Upper lobe of right lung (tissue), 1 donor: Measurements from ENCODE around the gene ALG5. TPM values are rescaled to one million over a fixed set of nuclear protein-coding genes. Genes with fewer than 3 reads are reported as not detected.

Experiments
- ATAC-seq: fragments of 200-7000 bp; cut with Tn5 transposase; one replicate; pipeline ENCODE4 v1.9.1; 2020; ENCODE audit warnings: mild to moderate bottlenecking, moderate library complexity
- DNase-seq: peaks from one replicate; pipeline ENCODE4 v3.0.0-alpha.2; 2020
- H3K27ac ChIP-seq: fragments of 200-600 bp; one replicate; pipeline ENCODE4 v1.8.0; 2022
- H3K27me3 ChIP-seq: fragments of 200-600 bp; one replicate; pipeline ENCODE4 v1.8.0; 2022; ENCODE audit warnings: mild to moderate bottlenecking
- H3K36me3 ChIP-seq: fragments of 200-600 bp; one replicate; pipeline ENCODE4 v1.8.0; 2022
- H3K4me1 ChIP-seq: fragments of 200-600 bp; one replicate; pipeline ENCODE4 v1.8.0; 2022
- H3K4me3 ChIP-seq: fragments of 200-600 bp; one replicate; pipeline ENCODE4 v1.8.0; 2022; ENCODE audit warnings: mild to moderate bottlenecking
- H3K9me3 ChIP-seq: fragments of 200-600 bp; one replicate; pipeline ENCODE4 v1.8.0; 2022
- intact Hi-C: fragments of 100-400 bp; cut with DNase I; formaldehyde crosslinking; loops from one replicate; pipeline ENCODE4 v1.11.0; 2022
- total RNA-seq: library from RNA; stranded (reverse); fragmentation: NEBNext Ultra II Directional; extraction: Animal tissue kit (Norgen Biotek cat#: 25700); gene quantifications from one replicate; pipeline ENCODE4 v1.2.1, GENCODE V29; 2021
- TF ChIP-seq, protein P1 (sequence below): fragments of 200-600 bp; IDR thresholded peaks from one replicate; pipeline ENCODE4 v1.8.0; 2022; ENCODE audit warnings: antibody characterized with exemption
- donor health status: DM: no; HTN: yes; CAD: no; lungs with severe emphysema.

Gene ALG5
- total RNA-seq, 1 donor from 2014 or later, result 27.2 TPM

DNA sequence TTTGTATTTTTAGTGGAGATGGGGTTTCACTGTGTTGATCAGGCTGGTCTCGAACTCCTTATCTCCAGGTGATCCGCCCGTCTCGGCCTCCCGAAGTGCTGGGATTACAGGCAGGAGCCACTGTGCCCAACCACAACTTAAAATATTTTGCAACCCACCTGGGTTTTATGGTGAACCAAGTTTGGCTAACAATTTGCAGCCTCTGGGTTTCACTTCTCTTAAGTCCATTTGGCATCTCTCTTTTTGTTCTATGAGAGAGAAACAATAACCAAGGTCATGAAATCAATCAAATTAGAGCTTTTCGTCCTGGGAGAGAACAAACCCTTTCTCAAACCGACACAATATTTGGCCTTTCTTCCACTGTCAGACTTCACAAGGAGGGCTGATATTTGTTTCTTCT lies 73.5 kb downstream of the ALG5 start:
- Histone ChIP-seq H3K27me3 (no peaks in the 10 kb centered on the region), H3K27ac (no peak overlapping the region), H3K9me3 (no peaks in the 10 kb centered on the region), H3K36me3 (no peaks in the 10 kb centered on the region), H3K4me1 (no peaks in the 10 kb centered on the region), H3K4me3 (no peak overlapping the region)
- DNase-seq, result no peak
- ATAC-seq, result no peak
- intact Hi-C loops, result no loop called here
- TF ChIP-seq, protein P1, sequence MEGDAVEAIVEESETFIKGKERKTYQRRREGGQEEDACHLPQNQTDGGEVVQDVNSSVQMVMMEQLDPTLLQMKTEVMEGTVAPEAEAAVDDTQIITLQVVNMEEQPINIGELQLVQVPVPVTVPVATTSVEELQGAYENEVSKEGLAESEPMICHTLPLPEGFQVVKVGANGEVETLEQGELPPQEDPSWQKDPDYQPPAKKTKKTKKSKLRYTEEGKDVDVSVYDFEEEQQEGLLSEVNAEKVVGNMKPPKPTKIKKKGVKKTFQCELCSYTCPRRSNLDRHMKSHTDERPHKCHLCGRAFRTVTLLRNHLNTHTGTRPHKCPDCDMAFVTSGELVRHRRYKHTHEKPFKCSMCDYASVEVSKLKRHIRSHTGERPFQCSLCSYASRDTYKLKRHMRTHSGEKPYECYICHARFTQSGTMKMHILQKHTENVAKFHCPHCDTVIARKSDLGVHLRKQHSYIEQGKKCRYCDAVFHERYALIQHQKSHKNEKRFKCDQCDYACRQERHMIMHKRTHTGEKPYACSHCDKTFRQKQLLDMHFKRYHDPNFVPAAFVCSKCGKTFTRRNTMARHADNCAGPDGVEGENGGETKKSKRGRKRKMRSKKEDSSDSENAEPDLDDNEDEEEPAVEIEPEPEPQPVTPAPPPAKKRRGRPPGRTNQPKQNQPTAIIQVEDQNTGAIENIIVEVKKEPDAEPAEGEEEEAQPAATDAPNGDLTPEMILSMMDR, result no peak

GRCh38 chr13:36924001-36924400 lies 75.1 kb downstream of the ALG5 start:
- Histone ChIP-seq H3K4me1 (no peaks in the 10 kb centered on the region), H3K9me3 (no peaks in the 10 kb centered on the region), H3K4me3 (no peak overlapping the region), H3K27ac (no peak overlapping the region), H3K36me3 (no peaks in the 10 kb centered on the region), H3K27me3 (no peaks in the 10 kb centered on the region)
- TF ChIP-seq, protein P1, result no peak
- intact Hi-C loops, result no loop called here
- ATAC-seq, result no peak
- no peak for DNase-seq

- intact Hi-C loops, result no loop called here
- H3K36me3 ChIP-seq, result no peaks in the 10 kb centered on the region
- TF ChIP-seq, protein P1, result no peak
- H3K27me3 ChIP-seq, result no peaks in the 10 kb centered on the region
- H3K4me1 ChIP-seq, result peaks cover 8% of the 10 kb centered on the region
- DNase-seq (no peak), ATAC-seq (no peak)
- no peak overlapping the region for H3K4me3 ChIP-seq
- H3K9me3 ChIP-seq, result no peaks in the 10 kb centered on the region
- H3K27ac ChIP-seq, result no peak overlapping the region
Observed at GRCh38 chr13:36921631-36922301, 77.4 kb downstream of the ALG5 start.

GRCh38 chr13:36920616-36921185 lies 78.4 kb downstream of the ALG5 start:
- Histone ChIP-seq H3K27me3 (no peaks in the 10 kb centered on the region), H3K9me3 (no peaks in the 10 kb centered on the region), H3K36me3 (no peaks in the 10 kb centered on the region), H3K27ac (peak overlapping the region; percentile 61), H3K4me3 (peak overlapping the region; percentile 51), H3K4me1 (peaks cover 8% of the 10 kb centered on the region)
- TF ChIP-seq, protein P1, result no peak
- no peak for DNase-seq
- intact Hi-C loops, result no loop called here
- no peak for ATAC-seq

GRCh38 chr13:36919833-36920615 lies 79.1 kb downstream of the ALG5 start, which contains the start of gene SMAD9:
Gene SMAD9 (minus strand): TSS chr13:36920238. CDS start chr13:36879689, 40,549 bp downstream.
- no peaks in the 10 kb centered on the region for H3K27me3 ChIP-seq
- TF ChIP-seq, protein P1, result no peak
- DNase-seq (peak; percentile 91), ATAC-seq (peak; percentile 81)
- peaks cover 8% of the 10 kb centered on the region for H3K4me1 ChIP-seq
- intact Hi-C loops, result no loop called here
- H3K9me3 ChIP-seq, result no peaks in the 10 kb centered on the region
- no peaks in the 10 kb centered on the region for H3K36me3 ChIP-seq
- H3K4me3 ChIP-seq, result peak within 1 kb of the TSS; percentile 51
- peak within 1 kb of the TSS; percentile 61 for H3K27ac ChIP-seq
